ENCODE results near the gene XK.
"Not testable (repeated sequence)": the region's sequence is repeated elsewhere in the genome, so short reads cannot be mapped to it uniquely, and the experiment has no call there.

XK gene

GRCh38 chrX:37759351-37759750, 73.8 kb downstream of the XK start:
- DNase-seq = no peak

DNA sequence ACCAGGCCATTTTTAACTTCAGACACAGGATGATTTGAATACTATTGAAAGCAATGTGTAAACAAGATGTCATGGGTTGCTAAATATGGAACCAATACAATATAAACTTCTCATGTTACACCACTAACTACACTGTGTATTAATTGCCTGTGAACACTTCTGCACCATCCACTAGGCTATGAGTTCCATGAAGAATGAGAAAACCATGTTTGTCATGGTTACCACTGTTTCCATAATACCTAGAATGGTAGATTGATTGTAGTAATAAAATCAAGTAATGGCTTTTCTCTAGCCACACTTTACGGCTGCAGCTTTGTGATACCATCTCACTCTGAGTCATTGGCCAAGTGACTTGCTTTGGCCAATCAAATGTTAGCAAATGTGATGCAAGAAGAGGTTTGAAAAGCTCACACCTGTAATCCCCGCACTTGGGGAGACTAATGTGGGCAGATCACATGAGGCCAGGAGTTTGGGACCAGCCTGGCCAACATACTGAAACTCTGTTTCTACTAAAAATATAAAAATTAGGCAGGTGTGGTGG, 74.4 kb downstream of the XK start:
- DNase-seq = no peak

GRCh38 chrX:37763400-37763799, 77.8 kb downstream of the XK start:
- no peak for DNase-seq

DNA sequence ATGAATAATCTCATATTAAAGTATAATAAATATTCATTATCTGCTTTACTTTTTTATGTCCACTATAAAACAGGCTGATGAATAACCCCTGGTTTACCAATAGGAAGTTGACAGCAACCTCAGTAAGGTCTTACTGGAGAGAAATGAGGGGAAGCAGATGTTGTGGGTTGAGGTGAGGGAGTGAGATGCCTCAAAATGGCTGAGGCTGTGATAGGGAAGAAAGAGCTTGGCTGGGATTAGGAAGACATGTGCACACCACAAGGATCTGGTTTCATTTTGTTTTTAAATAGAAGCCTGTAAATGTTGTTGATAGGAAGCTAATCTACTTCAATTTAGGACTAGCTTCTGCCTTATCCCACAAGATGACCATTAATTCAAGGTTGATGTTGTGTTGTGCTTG, 79.9 kb downstream of the XK start:
- no peak for DNase-seq

DNA sequence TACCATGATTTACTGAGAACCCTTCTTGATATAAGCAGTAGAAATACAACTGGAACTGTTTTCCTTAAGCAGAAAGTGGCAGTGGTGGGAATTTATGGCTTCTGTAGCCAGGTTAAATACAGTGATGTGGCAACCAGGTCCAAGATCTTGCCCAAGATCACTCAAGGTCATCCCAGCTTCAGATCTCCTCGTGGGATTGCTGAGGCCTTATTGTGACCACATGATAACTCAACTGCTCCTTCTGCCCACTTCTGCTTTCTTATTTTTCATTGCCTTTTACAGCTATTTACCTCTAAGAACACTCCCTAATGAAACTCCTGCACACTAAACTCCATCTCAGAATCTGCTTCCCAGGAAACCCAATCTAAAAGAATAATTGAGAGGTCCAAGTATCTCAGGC, 81.8 kb downstream of the XK start:
- DNase-seq = no peak

- not testable (repeated sequence) for DNase-seq
Measured at GRCh38 chrX:37768866-37769265, 83.3 kb downstream of the XK start.

DNA sequence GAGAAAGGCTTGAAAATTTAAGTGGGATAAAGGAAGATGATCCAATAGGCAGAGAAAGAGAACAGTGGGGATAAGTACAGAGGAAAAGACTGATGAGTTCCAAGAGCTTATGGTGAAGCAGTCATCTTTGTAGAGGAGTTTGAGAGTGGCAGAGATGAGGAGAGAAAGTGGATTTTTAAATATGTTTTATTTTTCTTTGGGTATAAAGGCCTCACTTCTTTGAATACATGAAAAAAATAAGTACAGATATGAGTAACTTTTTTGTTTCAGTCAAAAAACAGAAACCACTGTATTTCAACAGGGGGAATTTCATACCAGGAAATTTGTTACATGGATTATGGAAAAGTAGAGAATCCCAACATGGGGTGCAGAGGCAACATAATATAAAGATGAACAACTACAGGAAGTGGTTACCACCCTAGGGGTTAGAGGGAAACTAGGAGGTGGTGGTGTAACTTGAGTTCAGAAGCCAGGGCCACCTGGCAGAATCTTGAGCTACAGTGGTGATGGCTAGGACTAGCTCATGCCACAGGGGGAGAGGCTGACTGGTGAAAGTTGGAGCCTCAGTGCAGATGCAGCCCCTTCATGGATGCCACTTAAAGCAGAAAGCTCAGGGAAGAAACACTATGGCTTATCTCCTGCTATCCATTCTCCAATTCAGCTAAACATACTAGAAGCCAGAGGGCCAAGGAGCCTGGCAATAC, 90.8 kb downstream of the XK start:
- DNase-seq = no peak

GRCh38 chrX:37776987-37777325, 91.4 kb downstream of the XK start:
- no peak for DNase-seq

GRCh38 chrX:37779857-37780256, 94.3 kb downstream of the XK start, which contains the start of gene CYBB:
Gene CYBB, plus strand, starts transcription at chrX:37780059. Its CDS starts 19 bp downstream, at chrX:37780078.
- DNase-seq = no peak

GRCh38 chrX:37781081-37781480, 95.5 kb downstream of the XK start:
- no peak for DNase-seq

All from stimulated activated CD4-positive, alpha-beta T cell treated with anti-CD3 and anti-CD28 coated beads, Interleukin-4, amount 100 ng/mL, for 4 hours (primary cell).